Measurements from ENCODE around the gene STUM. TPM values are rescaled to one million over a fixed set of nuclear protein-coding genes. Genes with fewer than 3 reads are reported as not detected.

STUM gene
- total and polyA plus RNA-seq, 2 experiments from 2014 or later: 0.23 to 1.3 TPM

- Histone ChIP-seq H2AFZ (no peak overlapping the region), H3K4me2 (no peak overlapping the region), H3K79me2 (replicated peaks; ENCODE audit: insufficient read depth) (no peaks in the 10 kb centered on the region), H3K4me1 (ENCODE audit: insufficient read depth) (no peaks in the 10 kb centered on the region), H3K4me3 (no peak overlapping the region), H4K20me1 (replicated peaks; ENCODE audit: insufficient read depth) (no peaks in the 10 kb centered on the region), H3K27me3 (ENCODE audit: insufficient read depth) (no peaks in the 10 kb centered on the region), H3F3A (replicated peaks; ENCODE audit: low read depth) (no peaks in the 10 kb centered on the region), H3K36me3 (ENCODE audit: insufficient read depth) (no peaks in the 10 kb centered on the region), H3K9me2 (ENCODE audit: insufficient read depth) (0 out of 2 replicates have a peak, but pooled peaks cover 7% of the 10 kb centered on the region), H3K27ac (ENCODE audit: low read depth) (no peak overlapping the region)
- TF ChIP-seq EZH2phosphoT487 (IDR thresholded peaks at IDR 0.05; ENCODE audit: unreplicated experiment): no peak
- TF ChIP-seq STAT1 (IDR thresholded peaks at IDR 0.05; ENCODE audit: unreplicated experiment): no peak
- Mint-ChIP-seq H3K9me3 (no peaks in the 10 kb centered on the region), H3K4me3 (no peak overlapping the region), H3K4me1 (peaks cover 19% of the 10 kb centered on the region), H3K27ac (no peak overlapping the region), H3K36me3 (ENCODE audit: low read depth) (no peaks in the 10 kb centered on the region), H3K27me3 (ENCODE audit: insufficient read depth, low read depth, poor library complexity) (no peaks in the 10 kb centered on the region)
- ATAC-seq (no peak), DNase-seq (ENCODE audit: low spot score) (no peak)
Observed at GRCh38 chr1:226565476-226565875, 16.9 kb downstream of the STUM start.

GRCh38 chr1:226566234-226566633 is 17.7 kb downstream of the STUM start:
- DNase-seq (ENCODE audit: low spot score): no peak
- Histone ChIP-seq H3K4me2 (no peak overlapping the region), H3K9me2 (ENCODE audit: insufficient read depth) (0 out of 2 replicates have a peak, but pooled peaks cover 7% of the 10 kb centered on the region), H4K20me1 (replicated peaks; ENCODE audit: insufficient read depth) (no peaks in the 10 kb centered on the region), H2AFZ (no peak overlapping the region), H3K27me3 (ENCODE audit: insufficient read depth) (no peaks in the 10 kb centered on the region), H3K36me3 (ENCODE audit: insufficient read depth) (no peaks in the 10 kb centered on the region), H3K4me1 (ENCODE audit: insufficient read depth) (no peaks in the 10 kb centered on the region), H3K4me3 (no peak overlapping the region), H3K79me2 (replicated peaks; ENCODE audit: insufficient read depth) (no peaks in the 10 kb centered on the region), H3K27ac (ENCODE audit: low read depth) (no peak overlapping the region), H3F3A (replicated peaks; ENCODE audit: low read depth) (no peaks in the 10 kb centered on the region)
- no peaks in the 10 kb centered on the region for H3K27me3 Mint-ChIP-seq (ENCODE audit: insufficient read depth, low read depth, poor library complexity)
- H3K27ac Mint-ChIP-seq: no peak overlapping the region
- no peak for ATAC-seq
- H3K9me3 Mint-ChIP-seq: no peaks in the 10 kb centered on the region
- H3K4me1 Mint-ChIP-seq: peaks cover 19% of the 10 kb centered on the region
- no peaks in the 10 kb centered on the region for H3K36me3 Mint-ChIP-seq (ENCODE audit: low read depth)
- no peak overlapping the region for H3K4me3 Mint-ChIP-seq
- TF ChIP-seq ETS1 (IDR thresholded peaks at IDR 0.05) (no peak), STAT1 (IDR thresholded peaks at IDR 0.05; ENCODE audit: unreplicated experiment) (no peak), POLR2AphosphoS5 (IDR thresholded peaks at IDR 0.05; ENCODE audit: low read depth) (no peak), ZNF114 (CRISPR knock-in tag; IDR thresholded peaks at IDR 0.05) (no peak), EZH2phosphoT487 (IDR thresholded peaks at IDR 0.05; ENCODE audit: unreplicated experiment) (no peak), REST (IDR thresholded peaks at IDR 0.05; ENCODE audit: unreplicated experiment) (no peak), ZNF462 (CRISPR knock-in tag; IDR thresholded peaks at IDR 0.05) (no peak), NANOG (IDR thresholded peaks at IDR 0.05; ENCODE audit: borderline replicate concordance) (no peak), CTCF (conservative IDR thresholded peaks at IDR 0.05; ENCODE audit: low read depth in 2 of 2) (no peak), JUNB (IDR thresholded peaks at IDR 0.05; ENCODE audit: unreplicated experiment) (no peak)
